Measurements from ENCODE around the gene TRUB2. TPM values are rescaled to one million over a fixed set of nuclear protein-coding genes. Genes with fewer than 3 reads are reported as not detected.

The TRUB2 gene
- total RNA-seq, 1 experiment from 2014 or later, result 42.1 TPM

GRCh38 chr9:128322404-128323211, at the start of gene TRUB2, which contains the start of gene COQ4 (continued):
- TF ChIP-seq EZH2phosphoT487 (IDR thresholded peaks at IDR 0.05; ENCODE audit: borderline replicate concordance) (no peak), SRF (IDR thresholded peaks at IDR 0.05; ENCODE audit: low read depth) (no peak), ZFX (IDR thresholded peaks at IDR 0.05) (peak; percentile 87; the same call in 1 of the 2 replicates)

GRCh38 chr9:128371630-128372117, 49.4 kb upstream of the TRUB2 start:
- H3K27me3 ChIP-seq (ENCODE audit: insufficient read depth, low read length), result no peaks in the 10 kb centered on the region
- H3K4me1 ChIP-seq (ENCODE audit: control insufficient read depth in 1 of 2, insufficient read depth in 2 of 2, low read length in 2 of 2), result peaks cover 13 to 16% of the 10 kb centered on the region in 2 experiments; a peak in 3 of 4 replicates
- H3K9me3 ChIP-seq (ENCODE audit: control insufficient read depth in 1 of 2, insufficient read depth in 1 of 2, low read depth in 1 of 2, low read length in 2 of 2), result no peaks in the 10 kb centered on the region
- H3K4me2 ChIP-seq (ENCODE audit: low read length), result peak overlapping the region; percentile 89
- intact Hi-C loops (cut with micrococcal nuclease), result loop anchor here (2.0 kb wide), 1 partner anchor 41 kb away; no protein-coding TSS in a partner anchor
- BruUV-seq (replicated peaks), result TSS peak; percentile 82
- H4K20me1 ChIP-seq (ENCODE audit: insufficient read depth), result no peaks in the 10 kb centered on the region; the same call in 1 of the 2 replicates
- CTCF ChIA-PET, result interaction anchor here (1.0 to 2.2 kb wide), 5 partner anchors 9 to 76 kb away, joined by 3 to 18 read pairs (median 10); partner anchors contain the start of gene CERCAM
- H3K79me2 ChIP-seq (ENCODE audit: insufficient read depth, low read length), result peaks cover 53% of the 10 kb centered on the region
- H3K9ac ChIP-seq (ENCODE audit: low read length), result peak overlapping the region; percentile 81
- H3K27ac ChIP-seq (ENCODE audit: low read depth, low read length), result peak overlapping the region; percentile 79
- DNase-seq (ENCODE audit: low read depth, low spot score) (no peak), ATAC-seq (no peak)
- peak overlapping the region; percentile 67 to 91 for H3K4me3 ChIP-seq (replicated peaks in 1 of 2; ENCODE audit: low read depth in 1 of 2, low read length in 2 of 2)
- no peak overlapping the region for H2AFZ ChIP-seq (ENCODE audit: low read depth, low read length, poor library complexity, severe bottlenecking)
- TF ChIP-seq ZBTB33 (IDR thresholded peaks at IDR 0.05; ENCODE audit: extremely low read depth, insufficient replicate concordance, low read length), result no peak
- TF ChIP-seq CEBPB (IDR thresholded peaks at IDR 0.05; ENCODE audit: low read depth), result no peak
- TF ChIP-seq ZFX (IDR thresholded peaks at IDR 0.05), result 0 out of 2 replicates have a peak, but pooled peaks have one; percentile 3
- no peak for TF ChIP-seq FOSL1 (IDR thresholded peaks at IDR 0.05; ENCODE audit: low read depth)
- TF ChIP-seq YY1 (IDR thresholded peaks at IDR 0.05; ENCODE audit: extremely low read depth, insufficient replicate concordance, low read depth, low read length), result no peak
- no peak for TF ChIP-seq SRF (IDR thresholded peaks at IDR 0.05; ENCODE audit: low read depth)
- POLR2A ChIA-PET, result interaction anchor here (0.7 to 1.2 kb wide), 6 partner anchors 9 to 332 kb away, joined by 3 to 4 read pairs (median 3); no protein-coding TSS in a partner anchor
- H3K36me3 ChIP-seq (ENCODE audit: control insufficient read depth in 1 of 2, insufficient read depth in 2 of 2, low read length in 2 of 2), result no peaks in the 10 kb centered on the region; a peak in 1 of 4 replicates
- no peaks in the 10 kb centered on the region for H3K9me2 ChIP-seq (ENCODE audit: insufficient read depth)
- RAD21 ChIA-PET (ENCODE audit: low non-redundant PET in 1 of 2, low total read pairs in 2 of 2, uncharacterized antibody in 2 of 2, unreplicated experiment in 2 of 2), result interaction anchor here in 1 of 2 experiments (0.6 to 1.2 kb wide), 2 partner anchors 10 to 760 kb away, joined by 3 to 4 read pairs; no protein-coding TSS in a partner anchor

Measured in HCT116 (cell line).